ENCODE results near the gene VAMP4.
"Not testable (repeated sequence)": the region's sequence is repeated elsewhere in the genome, so short reads cannot be mapped to it uniquely, and the experiment has no call there.

Gene VAMP4

GRCh38 chr1:171663854-171664575 lies 77.8 kb downstream of the VAMP4 start:
- H3K27me3 ChIP-seq: no peaks in the 10 kb centered on the region
- no peaks in the 10 kb centered on the region for H3K36me3 ChIP-seq
- H3K9me3 ChIP-seq: no peaks in the 10 kb centered on the region
- TF ChIP-seq CTCF (IDR thresholded peaks at IDR 0.05): no peak
- no peak overlapping the region for H3K27ac ChIP-seq
- H3K4me1 ChIP-seq (ENCODE audit: control insufficient read depth in 1 of 2, insufficient read depth in 1 of 2, low read depth in 1 of 2, low read length in 1 of 2): no peaks in the 10 kb centered on the region
- no peak overlapping the region for H3K4me3 ChIP-seq (ENCODE audit: low read depth in 1 of 2, low read length in 1 of 2)

GRCh38 chr1:171663036-171663853 lies 78.6 kb downstream of the VAMP4 start:
- no peak for TF ChIP-seq CTCF (IDR thresholded peaks at IDR 0.05)
- Histone ChIP-seq H3K9me3 (no peaks in the 10 kb centered on the region), H3K36me3 (no peaks in the 10 kb centered on the region), H3K27me3 (no peaks in the 10 kb centered on the region), H3K4me1 (ENCODE audit: control insufficient read depth in 1 of 2, insufficient read depth in 1 of 2, low read depth in 1 of 2, low read length in 1 of 2) (no peaks in the 10 kb centered on the region), H3K4me3 (ENCODE audit: low read depth in 1 of 2, low read length in 1 of 2) (no peak overlapping the region), H3K27ac (no peak overlapping the region)

- no peak overlapping the region for H3K4me3 ChIP-seq (ENCODE audit: low read depth in 1 of 2, low read length in 1 of 2)
- no peaks in the 10 kb centered on the region for H3K4me1 ChIP-seq (ENCODE audit: control insufficient read depth in 1 of 2, insufficient read depth in 1 of 2, low read depth in 1 of 2, low read length in 1 of 2)
- no peaks in the 10 kb centered on the region for H3K9me3 ChIP-seq
- H3K36me3 ChIP-seq: no peaks in the 10 kb centered on the region
- no peak for TF ChIP-seq CTCF (IDR thresholded peaks at IDR 0.05)
- H3K27ac ChIP-seq: no peak overlapping the region
- peaks cover 4% of the 10 kb centered on the region for H3K27me3 ChIP-seq
Observed at GRCh38 chr1:171661076-171661650, 80.7 kb downstream of the VAMP4 start.

GRCh38 chr1:171656206-171656605 lies 85.7 kb downstream of the VAMP4 start:
- not testable (repeated sequence) for H3K4me1 ChIP-seq (ENCODE audit: control insufficient read depth in 1 of 2, insufficient read depth in 1 of 2, low read depth in 1 of 2, low read length in 1 of 2); H3K9me3 ChIP-seq; H3K36me3 ChIP-seq; H3K4me3 ChIP-seq (ENCODE audit: low read depth in 1 of 2, low read length in 1 of 2); H3K27ac ChIP-seq
- H3K27me3 ChIP-seq: peaks cover 37% of the 10 kb centered on the region

- Histone ChIP-seq H3K36me3 (no peaks in the 10 kb centered on the region), H3K27me3 (peaks cover 37% of the 10 kb centered on the region), H3K27ac (no peak overlapping the region), H3K4me1 (ENCODE audit: control insufficient read depth in 1 of 2, insufficient read depth in 1 of 2, low read depth in 1 of 2, low read length in 1 of 2) (peaks cover 0 to 4% of the 10 kb centered on the region in 2 experiments), H3K9me3 (no peaks in the 10 kb centered on the region), H3K4me3 (ENCODE audit: low read depth in 1 of 2, low read length in 1 of 2) (no peak overlapping the region)
- TF ChIP-seq CTCF (IDR thresholded peaks at IDR 0.05): no peak
Observed at GRCh38 chr1:171655746-171656116, 86.1 kb downstream of the VAMP4 start.
